Transverse colon (tissue), 4 donors: ENCODE measurements around the gene TMEM200B.
"Not testable (repeated sequence)": the region's sequence is repeated elsewhere in the genome, so short reads cannot be mapped to it uniquely, and the experiment has no call there.

ENCODE experiments used
- POLR2A ChIP-seq: fragments of 450-650 bp; IDR thresholded peaks from one replicate; pipeline ENCODE4 v1.6.1; 2016; ENCODE audit warnings: antibody characterized with exemption, mild to moderate bottlenecking, moderate library complexity
- POLR2AphosphoS5 ChIP-seq, 3 donors: sonication (generic); formaldehyde crosslinking; IDR thresholded peaks; one replicate each; pipeline ENCODE4 v1.6.1; 2016; ENCODE audit warnings: antibody characterized with exemption in 3 of 3
- TF ChIP-seq, protein P1 (sequence below), 5 experiments: fragments of 200-600 bp in 3 of 5; fragments of 450-650 bp in 2 of 5; sonication (generic) in 3 of 5; IDR thresholded peaks; 1 replicate in 2 of 5; 2 replicates in 3 of 5; pipeline ENCODE4 v1.5.1; 2016 to 2017; ENCODE audit warnings: antibody characterized with exemption in 5 of 5, inconsistent platforms in 3 of 5, mild to moderate bottlenecking in 2 of 5, moderate library complexity in 1 of 5

DNA sequence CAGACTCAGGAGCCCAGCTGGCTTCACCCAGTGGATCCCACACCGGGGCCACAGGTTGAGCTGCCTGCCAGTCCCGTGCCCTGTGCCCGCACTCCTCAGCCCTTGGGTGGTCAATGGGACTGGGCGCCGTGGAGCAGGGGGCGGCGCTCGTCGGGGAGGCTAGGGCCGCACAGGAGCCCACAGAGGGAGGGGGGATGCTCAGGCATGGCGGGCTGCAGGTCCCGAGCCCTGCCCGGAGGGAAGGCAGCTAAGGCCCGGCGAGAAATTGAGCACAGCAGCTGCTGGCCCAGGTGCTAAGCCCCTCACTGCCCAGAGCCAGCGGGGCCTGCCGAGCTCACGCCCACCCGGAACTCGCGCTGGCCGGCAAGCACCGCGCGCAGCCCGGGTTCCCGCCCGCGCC is 7.4 kb upstream of the TMEM200B start:
- TF ChIP-seq POLR2A; POLR2AphosphoS5 (IDR thresholded peaks at IDR 0.05): not testable (repeated sequence)
- TF ChIP-seq, protein P1, sequence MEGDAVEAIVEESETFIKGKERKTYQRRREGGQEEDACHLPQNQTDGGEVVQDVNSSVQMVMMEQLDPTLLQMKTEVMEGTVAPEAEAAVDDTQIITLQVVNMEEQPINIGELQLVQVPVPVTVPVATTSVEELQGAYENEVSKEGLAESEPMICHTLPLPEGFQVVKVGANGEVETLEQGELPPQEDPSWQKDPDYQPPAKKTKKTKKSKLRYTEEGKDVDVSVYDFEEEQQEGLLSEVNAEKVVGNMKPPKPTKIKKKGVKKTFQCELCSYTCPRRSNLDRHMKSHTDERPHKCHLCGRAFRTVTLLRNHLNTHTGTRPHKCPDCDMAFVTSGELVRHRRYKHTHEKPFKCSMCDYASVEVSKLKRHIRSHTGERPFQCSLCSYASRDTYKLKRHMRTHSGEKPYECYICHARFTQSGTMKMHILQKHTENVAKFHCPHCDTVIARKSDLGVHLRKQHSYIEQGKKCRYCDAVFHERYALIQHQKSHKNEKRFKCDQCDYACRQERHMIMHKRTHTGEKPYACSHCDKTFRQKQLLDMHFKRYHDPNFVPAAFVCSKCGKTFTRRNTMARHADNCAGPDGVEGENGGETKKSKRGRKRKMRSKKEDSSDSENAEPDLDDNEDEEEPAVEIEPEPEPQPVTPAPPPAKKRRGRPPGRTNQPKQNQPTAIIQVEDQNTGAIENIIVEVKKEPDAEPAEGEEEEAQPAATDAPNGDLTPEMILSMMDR (IDR thresholded peaks at IDR 0.05), result not testable (repeated sequence)
